DLD1 (cell line): Measurements from ENCODE around the gene OR6X1.
"Not testable (repeated sequence)": the region's sequence is repeated elsewhere in the genome, so short reads cannot be mapped to it uniquely, and the experiment has no call there.

Experiments
- in situ Hi-C: cut with HindIII; loops from 2 replicates; pipeline ENCODE4 v1.10.0; 2017; ENCODE audit warnings: low sequenced_read_pairs

Gene OR6X1

GRCh38 chr11:123755813-123756212 is 1.5 kb upstream of the OR6X1 start:
- in situ Hi-C loops: no loop called here

GRCh38 chr11:123755344-123755743 is 1.0 kb upstream of the OR6X1 start:
- in situ Hi-C loops: no loop called here

DNA sequence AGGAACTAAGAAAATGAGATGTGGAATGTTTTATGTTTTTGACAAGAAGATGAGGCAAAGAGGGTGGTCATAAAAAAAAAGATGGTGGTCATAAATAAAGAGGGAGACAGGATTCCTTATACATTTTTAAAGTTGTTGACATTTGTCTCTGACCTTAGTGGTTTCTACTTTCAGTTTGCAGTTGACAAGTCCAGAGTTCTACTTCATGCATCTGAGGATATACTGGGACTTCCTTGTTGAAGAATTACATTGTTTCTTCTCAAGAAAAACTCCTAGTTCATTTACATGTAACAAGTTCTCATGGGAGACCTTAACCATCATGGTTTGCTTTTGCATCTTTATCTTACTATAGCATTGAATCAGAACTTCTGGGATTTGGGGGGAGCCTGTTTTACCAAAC is 1.2 kb downstream of the OR6X1 start:
- in situ Hi-C loops: no loop called here

DNA sequence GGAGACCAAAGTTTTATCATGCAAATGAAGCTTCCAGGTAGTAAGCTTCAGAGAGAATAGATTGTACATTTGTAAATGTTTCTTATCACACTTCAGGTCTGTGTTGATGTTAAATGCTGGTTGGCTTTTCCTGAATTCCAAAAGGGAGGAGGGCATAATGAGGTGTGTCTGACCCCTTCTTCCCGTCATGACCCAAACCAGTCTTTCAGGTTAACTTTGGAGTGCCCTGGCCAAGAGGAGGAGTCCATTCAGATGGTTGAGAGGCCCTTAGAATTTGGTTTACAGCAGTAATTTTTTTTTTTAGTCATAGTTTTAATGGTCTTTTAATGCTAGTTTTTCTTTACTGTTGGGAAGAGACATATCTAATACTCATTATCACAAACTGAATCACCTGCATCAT is 2.5 kb downstream of the OR6X1 start:
- in situ Hi-C loops: no loop called here

DNA sequence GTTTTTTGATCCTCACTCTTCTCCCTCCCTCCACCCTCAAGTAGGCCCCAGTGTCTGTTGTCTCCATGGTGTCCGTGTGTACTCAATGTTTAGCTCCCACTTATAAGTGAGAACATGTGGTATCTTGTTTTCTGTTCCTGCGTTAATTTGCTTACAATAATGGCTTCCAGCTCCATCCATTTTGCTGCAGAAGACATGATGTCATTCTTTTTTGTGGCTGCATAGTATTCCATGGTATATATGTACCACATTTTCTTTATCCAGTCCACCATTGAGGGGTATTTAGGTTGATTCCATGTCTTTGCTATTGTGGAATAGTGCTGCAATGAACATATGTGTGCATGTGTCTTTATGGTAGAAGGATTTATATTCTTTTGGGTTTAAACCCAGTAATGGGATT is 6.0 kb downstream of the OR6X1 start:
- in situ Hi-C loops: not testable (repeated sequence)

DNA sequence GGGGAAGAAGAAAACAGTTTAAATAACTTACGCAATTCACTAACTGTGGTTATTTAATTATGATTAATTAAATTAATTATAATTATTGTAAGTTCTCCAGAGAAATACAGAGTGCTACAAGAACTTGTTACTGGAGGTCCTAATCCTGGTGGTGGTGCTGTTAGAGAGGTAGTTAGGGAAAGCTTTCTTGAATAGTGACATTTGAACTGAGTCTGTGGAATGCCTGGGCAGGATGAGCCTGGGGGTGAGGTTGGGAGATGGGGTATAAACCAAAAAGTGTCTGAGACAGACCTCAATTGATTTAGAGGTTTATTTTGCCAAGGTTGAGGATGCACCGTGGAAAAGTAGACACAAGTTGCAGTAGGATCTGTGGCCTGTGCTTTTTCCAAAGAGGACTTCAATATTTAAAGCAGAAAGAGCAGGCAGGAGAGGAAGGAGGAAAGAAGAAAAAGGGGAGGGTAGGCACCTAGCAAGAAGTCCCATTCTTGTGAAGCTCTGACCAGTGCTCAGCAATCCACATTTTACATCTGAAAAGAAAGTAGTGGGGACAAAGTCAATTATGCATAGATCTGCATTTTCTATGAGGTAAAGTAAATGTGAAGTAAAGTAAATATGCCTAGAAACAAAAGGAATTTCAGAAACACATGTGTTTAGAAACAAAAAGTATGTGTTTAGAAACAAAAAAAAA is 8.4 kb downstream of the OR6X1 start:
- in situ Hi-C loops: no loop called here

DNA sequence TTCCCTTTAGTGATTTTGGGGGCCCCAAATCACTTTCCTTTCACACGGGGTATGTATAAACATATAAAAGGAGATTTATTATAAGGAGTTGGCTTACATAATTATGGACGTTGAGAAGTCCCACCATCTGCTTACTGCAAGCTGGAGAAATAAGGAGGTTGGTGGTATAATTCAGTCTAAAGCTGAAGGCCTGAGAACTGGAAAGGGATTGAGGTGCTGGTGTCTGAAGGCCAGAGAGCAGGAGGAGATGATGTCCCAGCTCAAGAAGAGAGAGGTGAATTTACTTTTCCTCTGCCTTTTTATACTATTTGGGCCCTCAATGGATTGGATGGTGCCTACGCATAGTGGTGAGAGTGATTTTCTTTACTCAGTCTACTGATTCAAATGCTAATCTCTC is 11.6 kb downstream of the OR6X1 start:
- in situ Hi-C loops: no loop called here

DNA sequence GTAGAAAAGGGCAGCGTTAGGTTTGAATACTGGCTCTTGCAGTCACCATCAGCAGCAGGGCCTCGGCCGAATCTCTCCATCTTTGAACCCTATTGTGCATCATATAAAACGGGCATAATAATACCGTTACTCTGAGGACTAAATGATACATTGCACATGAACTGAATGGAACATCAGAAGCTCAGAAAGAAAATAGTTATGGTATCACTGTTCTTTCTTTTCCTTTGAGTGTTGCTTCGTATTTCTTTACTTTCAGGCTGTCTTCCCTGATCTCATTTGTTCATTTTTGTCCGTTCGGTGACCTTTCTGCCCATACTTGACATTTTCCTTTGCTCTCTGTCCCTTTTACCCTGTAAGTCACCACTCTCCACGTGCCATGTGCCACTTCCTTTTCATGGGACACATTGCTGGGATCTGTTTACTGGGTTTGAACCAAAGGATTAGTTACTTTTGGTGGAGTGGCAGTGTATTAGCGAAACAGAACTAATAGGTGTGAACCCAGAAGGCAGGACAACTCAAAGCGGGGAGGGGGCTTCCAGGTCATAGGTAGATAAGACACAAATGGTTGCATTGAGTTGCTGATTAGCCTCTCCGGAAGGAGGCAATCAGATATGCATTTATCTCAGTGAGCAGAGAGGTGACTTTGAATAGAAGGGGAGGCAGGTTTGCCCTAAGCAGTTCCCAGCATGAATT is 12.1 kb downstream of the OR6X1 start:
- in situ Hi-C loops: no loop called here

DNA sequence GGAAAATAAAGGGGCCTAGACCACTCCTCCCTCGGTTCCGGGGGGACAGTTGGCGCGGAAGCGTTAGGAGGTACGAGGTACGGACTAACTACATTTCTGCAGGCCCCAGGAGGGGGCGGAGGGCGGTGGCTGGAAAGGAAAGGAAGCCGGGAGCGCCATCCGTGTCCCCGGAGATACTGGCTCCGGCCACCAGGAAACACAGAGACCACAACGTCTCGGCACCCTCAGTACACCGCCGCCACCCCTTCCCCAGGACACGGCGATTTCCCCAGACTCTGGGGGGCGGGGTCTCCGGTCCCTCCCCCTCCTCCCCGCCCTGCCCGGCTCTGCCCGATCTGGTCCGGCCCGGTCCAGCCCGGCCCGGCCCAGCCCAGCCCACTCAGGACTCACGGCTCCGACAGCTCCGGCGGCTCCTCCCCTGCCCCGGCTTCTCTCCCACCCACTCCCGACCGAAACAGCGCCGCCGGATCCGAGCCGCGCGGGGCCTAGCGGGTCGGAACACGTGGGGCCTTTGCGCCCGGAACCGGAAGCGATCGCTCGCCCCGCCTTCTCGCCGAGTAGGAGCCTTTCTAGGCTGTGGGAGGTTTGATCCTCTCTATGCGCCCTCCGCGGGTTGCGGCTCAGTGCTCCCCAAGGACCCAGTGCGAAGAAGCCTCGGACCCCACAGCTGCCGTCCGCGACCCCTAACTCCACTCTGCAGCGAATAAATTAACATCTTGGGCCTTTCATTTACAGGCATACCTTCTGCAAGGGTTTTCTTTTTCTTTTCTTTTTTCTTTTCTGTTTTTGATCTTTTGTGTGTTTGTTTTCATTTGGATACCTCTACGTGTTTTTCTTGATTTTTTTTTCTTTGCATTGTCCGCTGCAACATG is 12.9 kb downstream of the OR6X1 start, which contains the start of gene ZNF202:
Gene ZNF202, minus strand, starts transcription at position 502 of the 872 bp plus-strand sequence. CDS start 10,772 bp downstream, outside the sequence.
- in situ Hi-C loops: no loop called here

DNA sequence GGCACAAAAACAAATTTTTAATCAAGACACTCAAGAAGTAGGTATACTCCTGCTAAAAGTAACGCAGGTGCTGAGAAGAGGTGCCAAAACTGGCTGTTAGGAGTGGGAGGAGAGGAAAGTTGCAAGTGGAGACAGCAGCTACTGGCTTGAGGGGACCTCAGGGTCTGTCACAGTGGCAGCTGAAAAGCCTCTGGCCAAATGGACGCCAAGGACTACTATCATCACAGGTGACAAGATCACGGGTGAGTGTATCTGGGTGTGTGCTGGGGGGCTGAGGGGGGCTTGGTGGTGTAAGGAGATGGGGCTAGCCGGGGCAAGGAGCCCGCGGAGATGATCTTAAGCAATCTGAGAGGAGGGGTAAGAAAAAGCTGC is 13.5 kb downstream of the OR6X1 start:
- in situ Hi-C loops: no loop called here

DNA sequence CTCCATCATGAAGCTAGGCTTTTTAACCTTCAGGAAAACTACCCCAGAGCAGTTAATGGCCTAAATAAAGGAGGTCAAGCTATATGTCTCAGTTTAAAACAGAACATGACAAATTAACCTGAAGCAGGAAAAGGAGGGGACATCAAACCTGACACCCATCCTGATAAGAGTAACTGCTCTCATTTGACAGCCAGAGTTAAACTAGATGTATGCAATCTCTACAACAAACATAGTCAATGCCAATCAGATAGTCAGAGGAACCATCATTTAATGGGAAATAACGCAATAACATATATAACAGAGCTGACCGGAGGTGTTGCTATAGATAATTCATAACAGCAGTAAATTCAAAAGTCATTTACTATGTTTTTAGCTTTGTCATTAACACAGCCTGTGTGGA is 15.9 kb downstream of the OR6X1 start:
- in situ Hi-C loops: no loop called here

- in situ Hi-C loops: no loop called here
These were observed 17.5 kb downstream of the OR6X1 start for GRCh38 chr11:123736769-123737168.

DNA sequence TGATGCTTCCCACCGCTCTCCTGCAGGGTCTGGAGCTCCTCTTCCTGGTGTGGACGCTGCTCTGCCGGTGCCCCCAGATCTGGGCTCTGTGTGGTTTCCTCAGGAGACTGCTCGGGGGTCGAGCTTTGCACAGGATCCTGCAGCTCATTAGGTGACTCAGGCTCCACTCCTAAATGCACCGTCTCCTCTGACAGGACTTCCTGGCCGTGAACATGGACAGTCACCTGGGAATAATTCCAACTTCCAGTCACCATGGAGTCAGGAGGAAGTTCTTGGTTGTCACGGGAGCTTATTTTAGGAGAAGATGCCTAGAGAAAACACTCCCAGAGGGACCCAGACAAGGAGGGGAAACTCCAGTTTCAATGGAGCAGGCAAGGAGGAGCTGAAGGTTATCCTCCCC is 24.7 kb downstream of the OR6X1 start:
- in situ Hi-C loops: no loop called here

DNA sequence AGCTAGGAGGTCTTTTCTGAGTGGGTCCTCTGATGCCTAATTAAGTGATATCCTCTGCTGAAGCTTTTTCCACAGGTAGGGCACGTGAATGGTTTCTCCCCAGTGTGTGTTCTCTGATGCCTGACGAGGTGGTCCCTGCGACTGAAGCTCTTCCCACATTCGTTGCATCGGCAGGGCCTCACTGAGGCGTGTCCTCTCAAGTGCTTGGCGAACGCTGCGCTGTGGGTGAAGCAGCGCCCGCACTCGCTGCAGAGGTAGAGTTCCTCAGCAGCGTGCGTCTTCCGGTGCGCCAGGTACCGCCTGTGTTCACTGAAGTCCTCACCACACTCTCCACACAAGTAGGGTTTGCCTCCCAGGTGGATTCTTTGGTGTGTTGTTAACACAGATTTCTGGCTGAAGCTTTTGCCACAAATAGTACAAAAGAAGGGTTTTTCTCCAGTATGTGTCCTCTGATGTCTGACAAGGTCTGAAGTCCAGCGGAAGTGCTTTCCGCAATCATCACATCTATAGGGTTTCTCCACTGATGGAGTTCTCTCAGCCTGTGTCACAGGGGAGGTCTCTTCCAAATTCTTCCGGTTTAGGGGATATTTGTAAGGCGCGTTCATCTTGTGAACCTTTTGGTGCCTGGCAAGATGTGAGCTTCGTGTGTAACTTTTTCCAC is 28.2 kb downstream of the OR6X1 start:
- in situ Hi-C loops: no loop called here

DNA sequence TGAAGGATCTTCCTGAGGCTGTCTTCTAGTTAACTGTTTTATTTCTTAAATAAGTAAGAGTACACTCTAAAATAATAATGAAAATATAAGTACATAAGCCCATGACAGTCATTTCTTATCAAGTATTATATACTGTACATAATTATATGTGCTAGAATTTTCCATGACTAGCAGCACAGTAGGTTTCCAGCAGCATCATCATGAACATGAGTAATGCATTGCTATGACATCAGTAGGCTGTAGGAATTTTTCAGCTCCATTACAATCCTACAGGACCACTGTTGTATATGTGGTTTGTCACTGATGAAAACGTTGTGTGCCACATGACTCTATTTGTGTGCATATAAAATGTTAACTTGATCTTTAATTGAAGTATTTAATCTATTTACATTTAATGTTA is 34.9 kb downstream of the OR6X1 start:
- in situ Hi-C loops: no loop called here

GRCh38 chr11:123718469-123718868 is 35.8 kb downstream of the OR6X1 start:
- in situ Hi-C loops: no loop called here

DNA sequence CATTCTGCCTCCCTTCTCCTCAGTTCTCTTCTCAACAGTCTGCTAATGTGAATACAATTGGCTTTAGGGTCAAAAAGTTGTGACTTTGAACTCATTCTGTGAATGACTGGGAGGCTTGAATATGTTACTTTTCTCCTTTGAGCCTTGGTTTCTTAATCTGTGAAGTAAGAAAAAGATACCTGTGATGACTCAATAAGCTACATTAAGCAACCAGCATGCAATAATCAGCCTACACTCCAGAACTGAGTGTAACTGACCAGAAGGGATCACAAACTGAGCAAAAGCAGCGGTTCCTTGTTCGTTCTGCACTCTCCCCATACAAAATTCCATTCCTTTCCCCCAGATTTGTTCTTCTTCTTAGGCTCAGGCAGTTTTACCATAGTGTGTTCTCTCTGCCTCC is 36.3 kb downstream of the OR6X1 start:
- in situ Hi-C loops: no loop called here

DNA sequence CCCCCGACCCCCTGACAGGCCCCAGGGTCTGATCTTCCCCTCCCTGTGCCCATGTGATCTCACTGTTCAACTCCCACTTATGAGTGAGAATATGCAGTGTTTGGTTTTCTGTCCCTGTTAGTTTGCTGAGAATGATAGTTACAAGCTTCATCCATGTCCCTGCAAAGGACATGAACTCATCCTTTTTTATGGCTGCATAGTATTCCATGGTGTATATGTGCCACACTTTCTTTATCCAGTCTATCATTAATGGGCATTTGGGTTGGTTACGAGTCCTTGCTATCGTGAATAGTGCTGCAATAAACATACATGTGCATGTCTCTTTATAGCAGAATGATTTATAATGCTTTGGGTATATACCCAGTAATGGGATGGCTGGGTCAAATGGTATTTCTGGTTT is 41.7 kb downstream of the OR6X1 start:
- in situ Hi-C loops: not testable (repeated sequence)

GRCh38 chr11:123707606-123708205 is 46.6 kb downstream of the OR6X1 start:
- in situ Hi-C loops: no loop called here

DNA sequence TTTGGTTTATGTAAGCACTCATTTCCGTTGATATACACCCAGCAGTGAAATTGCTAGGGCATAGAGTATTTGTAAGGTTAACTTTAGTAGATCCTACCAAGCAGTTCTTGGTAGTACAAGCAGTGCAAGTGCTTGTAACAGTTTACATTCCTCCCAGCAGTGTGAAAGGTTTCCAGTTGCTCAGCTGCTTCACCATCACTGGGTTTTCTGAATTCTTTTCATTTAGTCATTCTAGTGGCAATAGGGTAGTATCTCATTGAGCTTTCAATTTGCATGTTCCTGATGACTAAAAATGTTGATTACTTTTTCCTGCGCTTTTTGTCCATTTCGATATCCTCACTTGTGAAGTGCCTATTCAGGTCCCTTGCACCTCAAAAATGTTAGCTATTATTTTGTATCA is 47.1 kb downstream of the OR6X1 start:
- in situ Hi-C loops: no loop called here

DNA sequence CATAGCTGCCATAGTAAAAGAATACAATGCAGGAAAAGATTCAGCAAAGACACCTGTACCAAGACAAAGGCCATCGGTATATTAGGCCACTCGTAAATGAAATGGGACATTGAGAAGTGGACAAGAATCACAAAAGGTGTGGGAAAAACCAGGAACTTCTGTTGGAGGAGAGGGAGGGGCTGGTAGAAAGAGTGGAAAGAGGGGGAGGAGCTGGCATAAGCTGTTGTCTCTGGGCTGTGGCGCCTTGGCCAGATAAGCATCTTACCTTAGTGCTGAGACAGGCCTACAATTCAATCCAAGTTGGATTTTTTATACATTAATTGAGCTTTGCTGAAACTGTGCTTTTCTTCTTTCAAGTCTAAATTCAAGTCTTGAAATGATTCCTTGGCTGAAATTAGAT is 50.0 kb downstream of the OR6X1 start:
- in situ Hi-C loops: no loop called here
